HEK293T (cell line): ENCODE results near the gene SURF4.

Source experiments
- ARNT ChIP-seq: fragments of 450-650 bp; IDR thresholded peaks from 2 replicates; pipeline ENCODE4 v1.6.1; 2017; ENCODE audit warnings: mild to moderate bottlenecking
- FOXK2 ChIP-seq: fragments of 450-650 bp; IDR thresholded peaks from 2 replicates; pipeline ENCODE4 v1.6.1; 2016; ENCODE audit warnings: mild to moderate bottlenecking
- HDGF ChIP-seq: fragments of 450-650 bp; IDR thresholded peaks from 2 replicates; pipeline ENCODE4 v1.6.1; 2017; ENCODE audit warnings: antibody characterized with exemption, borderline replicate concordance
- NFRKB ChIP-seq: fragments of 450-650 bp; IDR thresholded peaks from 2 replicates; pipeline ENCODE4 v1.6.1; 2016; ENCODE audit warnings: mild to moderate bottlenecking, moderate library complexity
- SP1 ChIP-seq: fragments of 450-650 bp; IDR thresholded peaks from 2 replicates; pipeline ENCODE4 v1.6.1; 2017
- SUZ12 ChIP-seq: fragments of 450-650 bp; IDR thresholded peaks from 2 replicates; pipeline ENCODE4 v1.6.1; 2016; ENCODE audit warnings: mild to moderate bottlenecking

- TF ChIP-seq FOXK2 (no peak), ARNT (no peak), NFRKB (no peak), SUZ12 (no peak), SP1 (no peak), HDGF (no peak)
Observed at GRCh38 chr9:133334161-133334560, 41.7 kb downstream of the SURF4 start.
